Ishikawa (cell line): ENCODE results near the gene ATAD5.

Source experiments
- CEBPB ChIP-seq: IDR thresholded peaks from 2 replicates; pipeline ENCODE4 v1.6.1; 2012
- CREB1 ChIP-seq: IDR thresholded peaks from 2 replicates; pipeline ENCODE4 v1.6.1; 2012; ENCODE audit warnings: low read depth
- EGR1 ChIP-seq: IDR thresholded peaks from 2 replicates; pipeline ENCODE4 v1.6.1; 2012
- EP300 ChIP-seq: IDR thresholded peaks from 2 replicates; pipeline ENCODE4 v1.6.1; 2012; ENCODE audit warnings: borderline replicate concordance
- FOXM1 ChIP-seq: IDR thresholded peaks from 2 replicates; pipeline ENCODE4 v1.6.1; 2012; ENCODE audit warnings: low read depth, borderline replicate concordance
- NFIC ChIP-seq: IDR thresholded peaks from 2 replicates; pipeline ENCODE4 v1.6.1; 2012
- RAD21 ChIP-seq: IDR thresholded peaks from 2 replicates; pipeline ENCODE4 v1.6.1; 2012; ENCODE audit warnings: low read depth
- TAF1 ChIP-seq: IDR thresholded peaks from 2 replicates; pipeline ENCODE4 v1.6.1; 2012; ENCODE audit warnings: low read depth, mild to moderate bottlenecking
- TCF12 ChIP-seq: IDR thresholded peaks from 2 replicates; pipeline ENCODE4 v1.6.1; 2012; ENCODE audit warnings: low read depth
- TEAD4 ChIP-seq: IDR thresholded peaks from 2 replicates; pipeline ENCODE4 v1.6.1; 2012
- YY1 ChIP-seq: IDR thresholded peaks from 2 replicates; pipeline ENCODE4 v1.6.1; 2012; ENCODE audit warnings: low read depth
- ZBTB7A ChIP-seq: IDR thresholded peaks from 2 replicates; pipeline ENCODE4 v1.6.1; 2012; ENCODE audit warnings: low read depth
- TF ChIP-seq, protein P1 (sequence below): IDR thresholded peaks from 2 replicates; pipeline ENCODE4 v1.6.1; 2012
- TF ChIP-seq, protein P2 (sequence below): IDR thresholded peaks from 2 replicates; pipeline ENCODE4 v1.6.1; 2012
- TF ChIP-seq, protein P3 (sequence below): IDR thresholded peaks from 2 replicates; pipeline ENCODE4 v1.6.1; 2012; ENCODE audit warnings: low read depth, mild to moderate bottlenecking

ATAD5 gene, protein sequence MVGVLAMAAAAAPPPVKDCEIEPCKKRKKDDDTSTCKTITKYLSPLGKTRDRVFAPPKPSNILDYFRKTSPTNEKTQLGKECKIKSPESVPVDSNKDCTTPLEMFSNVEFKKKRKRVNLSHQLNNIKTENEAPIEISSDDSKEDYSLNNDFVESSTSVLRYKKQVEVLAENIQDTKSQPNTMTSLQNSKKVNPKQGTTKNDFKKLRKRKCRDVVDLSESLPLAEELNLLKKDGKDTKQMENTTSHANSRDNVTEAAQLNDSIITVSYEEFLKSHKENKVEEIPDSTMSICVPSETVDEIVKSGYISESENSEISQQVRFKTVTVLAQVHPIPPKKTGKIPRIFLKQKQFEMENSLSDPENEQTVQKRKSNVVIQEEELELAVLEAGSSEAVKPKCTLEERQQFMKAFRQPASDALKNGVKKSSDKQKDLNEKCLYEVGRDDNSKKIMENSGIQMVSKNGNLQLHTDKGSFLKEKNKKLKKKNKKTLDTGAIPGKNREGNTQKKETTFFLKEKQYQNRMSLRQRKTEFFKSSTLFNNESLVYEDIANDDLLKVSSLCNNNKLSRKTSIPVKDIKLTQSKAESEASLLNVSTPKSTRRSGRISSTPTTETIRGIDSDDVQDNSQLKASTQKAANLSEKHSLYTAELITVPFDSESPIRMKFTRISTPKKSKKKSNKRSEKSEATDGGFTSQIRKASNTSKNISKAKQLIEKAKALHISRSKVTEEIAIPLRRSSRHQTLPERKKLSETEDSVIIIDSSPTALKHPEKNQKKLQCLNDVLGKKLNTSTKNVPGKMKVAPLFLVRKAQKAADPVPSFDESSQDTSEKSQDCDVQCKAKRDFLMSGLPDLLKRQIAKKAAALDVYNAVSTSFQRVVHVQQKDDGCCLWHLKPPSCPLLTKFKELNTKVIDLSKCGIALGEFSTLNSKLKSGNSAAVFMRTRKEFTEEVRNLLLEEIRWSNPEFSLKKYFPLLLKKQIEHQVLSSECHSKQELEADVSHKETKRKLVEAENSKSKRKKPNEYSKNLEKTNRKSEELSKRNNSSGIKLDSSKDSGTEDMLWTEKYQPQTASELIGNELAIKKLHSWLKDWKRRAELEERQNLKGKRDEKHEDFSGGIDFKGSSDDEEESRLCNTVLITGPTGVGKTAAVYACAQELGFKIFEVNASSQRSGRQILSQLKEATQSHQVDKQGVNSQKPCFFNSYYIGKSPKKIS (N-terminal part only)

DNA sequence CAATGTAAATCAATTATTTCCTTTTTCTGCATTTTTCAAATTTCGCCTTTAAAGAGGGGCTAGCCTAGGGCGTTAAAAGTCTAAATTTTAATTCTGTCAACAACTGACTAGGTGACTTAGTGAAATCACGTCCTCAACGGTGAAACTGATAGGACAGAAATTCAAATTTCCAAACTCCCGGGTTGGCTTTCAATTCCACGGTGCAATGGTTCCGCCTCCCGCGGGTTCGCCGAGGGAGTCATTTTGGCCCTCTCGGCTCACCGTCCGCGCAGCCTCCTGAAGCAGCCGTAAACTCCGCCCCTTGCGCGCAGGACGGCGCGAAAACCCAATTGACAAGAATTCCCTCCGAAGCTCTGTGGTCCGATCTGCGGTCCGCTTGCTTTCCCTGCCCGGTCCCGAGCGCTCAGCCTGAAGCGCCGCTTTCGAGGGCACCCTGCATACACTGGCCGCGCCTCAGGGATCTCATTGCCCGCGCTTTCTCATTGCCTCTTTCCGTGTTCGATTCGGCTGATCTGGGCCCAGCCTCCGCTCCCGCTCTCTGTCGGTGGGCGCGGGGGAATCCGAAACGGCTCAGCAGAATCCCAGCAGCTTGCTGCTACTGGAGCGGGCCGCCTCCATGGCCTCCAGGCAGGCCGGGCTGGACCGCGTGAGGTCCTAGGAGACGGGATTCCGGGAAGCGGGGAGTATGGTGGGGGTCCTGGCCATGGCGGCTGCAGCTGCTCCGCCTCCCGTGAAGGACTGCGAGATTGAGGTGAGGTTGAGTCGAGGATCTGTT lies at the start of gene ATAD5:
Gene ATAD5, plus strand, starts transcription at position 304 of the 775 bp plus-strand sequence. Its CDS starts 382 bp downstream, at position 686.
- TF ChIP-seq, protein P1, sequence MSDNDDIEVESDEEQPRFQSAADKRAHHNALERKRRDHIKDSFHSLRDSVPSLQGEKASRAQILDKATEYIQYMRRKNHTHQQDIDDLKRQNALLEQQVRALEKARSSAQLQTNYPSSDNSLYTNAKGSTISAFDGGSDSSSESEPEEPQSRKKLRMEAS, result peak; percentile 65
- TF ChIP-seq FOXM1 (peak; percentile 83), ZBTB7A (0 out of 2 replicates have a peak, but pooled peaks have one; percentile 42), CEBPB (no peak), RAD21 (no peak), CREB1 (peak; percentile 34; the same call in 1 of the 2 replicates), TEAD4 (peak; percentile 44), TCF12 (peak; percentile 79), NFIC (peak; percentile 30; the same call in 1 of the 2 replicates), EP300 (peak; percentile 12; the same call in 1 of the 2 replicates), TAF1 (peak; percentile 83), YY1 (peak; percentile 81), EGR1 (no peak)
- TF ChIP-seq, protein P2, sequence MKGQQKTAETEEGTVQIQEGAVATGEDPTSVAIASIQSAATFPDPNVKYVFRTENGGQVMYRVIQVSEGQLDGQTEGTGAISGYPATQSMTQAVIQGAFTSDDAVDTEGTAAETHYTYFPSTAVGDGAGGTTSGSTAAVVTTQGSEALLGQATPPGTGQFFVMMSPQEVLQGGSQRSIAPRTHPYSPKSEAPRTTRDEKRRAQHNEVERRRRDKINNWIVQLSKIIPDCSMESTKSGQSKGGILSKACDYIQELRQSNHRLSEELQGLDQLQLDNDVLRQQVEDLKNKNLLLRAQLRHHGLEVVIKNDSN, result no peak
- TF ChIP-seq, protein P3, sequence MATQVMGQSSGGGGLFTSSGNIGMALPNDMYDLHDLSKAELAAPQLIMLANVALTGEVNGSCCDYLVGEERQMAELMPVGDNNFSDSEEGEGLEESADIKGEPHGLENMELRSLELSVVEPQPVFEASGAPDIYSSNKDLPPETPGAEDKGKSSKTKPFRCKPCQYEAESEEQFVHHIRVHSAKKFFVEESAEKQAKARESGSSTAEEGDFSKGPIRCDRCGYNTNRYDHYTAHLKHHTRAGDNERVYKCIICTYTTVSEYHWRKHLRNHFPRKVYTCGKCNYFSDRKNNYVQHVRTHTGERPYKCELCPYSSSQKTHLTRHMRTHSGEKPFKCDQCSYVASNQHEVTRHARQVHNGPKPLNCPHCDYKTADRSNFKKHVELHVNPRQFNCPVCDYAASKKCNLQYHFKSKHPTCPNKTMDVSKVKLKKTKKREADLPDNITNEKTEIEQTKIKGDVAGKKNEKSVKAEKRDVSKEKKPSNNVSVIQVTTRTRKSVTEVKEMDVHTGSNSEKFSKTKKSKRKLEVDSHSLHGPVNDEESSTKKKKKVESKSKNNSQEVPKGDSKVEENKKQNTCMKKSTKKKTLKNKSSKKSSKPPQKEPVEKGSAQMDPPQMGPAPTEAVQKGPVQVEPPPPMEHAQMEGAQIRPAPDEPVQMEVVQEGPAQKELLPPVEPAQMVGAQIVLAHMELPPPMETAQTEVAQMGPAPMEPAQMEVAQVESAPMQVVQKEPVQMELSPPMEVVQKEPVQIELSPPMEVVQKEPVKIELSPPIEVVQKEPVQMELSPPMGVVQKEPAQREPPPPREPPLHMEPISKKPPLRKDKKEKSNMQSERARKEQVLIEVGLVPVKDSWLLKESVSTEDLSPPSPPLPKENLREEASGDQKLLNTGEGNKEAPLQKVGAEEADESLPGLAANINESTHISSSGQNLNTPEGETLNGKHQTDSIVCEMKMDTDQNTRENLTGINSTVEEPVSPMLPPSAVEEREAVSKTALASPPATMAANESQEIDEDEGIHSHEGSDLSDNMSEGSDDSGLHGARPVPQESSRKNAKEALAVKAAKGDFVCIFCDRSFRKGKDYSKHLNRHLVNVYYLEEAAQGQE, result no peak

DNA sequence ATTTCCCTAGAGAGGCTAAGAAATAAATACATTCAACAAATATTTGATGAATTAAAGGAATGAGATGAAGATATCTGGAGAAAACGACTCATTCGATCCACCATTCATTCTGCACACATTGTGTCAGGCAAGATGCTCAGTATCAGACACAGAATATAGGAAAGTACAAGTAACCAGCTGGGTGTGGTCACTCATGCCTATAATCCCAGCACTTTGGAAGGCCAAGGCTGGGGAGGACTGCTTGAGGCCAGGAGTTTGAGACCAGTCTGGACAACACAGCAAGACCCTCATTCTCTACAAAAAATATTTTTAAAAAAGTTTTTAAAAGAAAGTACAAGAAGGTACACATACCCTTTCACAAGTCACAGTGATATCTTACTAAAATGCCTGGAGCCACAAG lies 49.6 kb upstream of the ATAD5 start:
- TF ChIP-seq, protein P1, result no peak
- TF ChIP-seq NFIC (no peak), EGR1 (no peak), TEAD4 (no peak), RAD21 (no peak), FOXM1 (no peak), CEBPB (no peak)
- TF ChIP-seq, protein P3, result no peak
- TF ChIP-seq, protein P2, result no peak

DNA sequence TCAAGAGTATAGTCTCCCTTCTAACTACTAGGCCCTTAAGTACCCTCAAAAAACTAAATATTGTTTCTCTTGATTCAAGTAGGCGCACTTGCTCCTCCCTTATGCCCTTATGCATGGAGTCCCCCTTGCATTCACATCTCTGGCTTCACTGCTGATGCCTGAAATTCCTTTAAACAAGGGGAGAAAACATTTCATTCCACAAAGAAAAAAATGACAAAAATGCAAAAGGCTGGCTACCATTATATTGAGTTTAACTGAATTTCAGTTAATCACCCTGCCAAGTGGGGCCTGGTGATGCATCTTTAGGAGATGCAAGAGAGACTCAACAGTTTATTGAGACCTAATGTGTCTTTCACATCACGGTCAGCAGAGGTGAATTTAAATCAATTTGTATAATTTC lies 42.8 kb upstream of the ATAD5 start:
- TF ChIP-seq TAF1 (no peak), RAD21 (no peak), ZBTB7A (no peak), EP300 (no peak), TEAD4 (no peak), YY1 (no peak), EGR1 (no peak), CEBPB (no peak), NFIC (no peak), FOXM1 (no peak), TCF12 (no peak), CREB1 (no peak)
- TF ChIP-seq, protein P2, result no peak
- TF ChIP-seq, protein P1, result no peak
- TF ChIP-seq, protein P3, result no peak
